IPS-15b (cell line): Measurements from ENCODE around the gene BLNK.

ENCODE experiments used
- H3K27me3 ChIP-seq: one replicate; pipeline ENCODE4 v1.6.1; 2013; ENCODE audit warnings: low read length; ENCODE audit not compliant: control insufficient read depth, insufficient read depth
- H3K36me3 ChIP-seq: one replicate; pipeline ENCODE4 v1.6.1; 2013; ENCODE audit warnings: low read length; ENCODE audit not compliant: control insufficient read depth, insufficient read depth
- H3K4me1 ChIP-seq: one replicate; pipeline ENCODE4 v1.6.1; 2013; ENCODE audit warnings: mild to moderate bottlenecking, low read length; ENCODE audit not compliant: control insufficient read depth, insufficient read depth
- H3K4me3 ChIP-seq: one replicate; pipeline ENCODE4 v1.5.1; 2013; ENCODE audit warnings: low read depth, low read length
- H3K9ac ChIP-seq: one replicate; pipeline ENCODE4 v1.6.1; 2013; ENCODE audit warnings: low read depth, mild to moderate bottlenecking, low read length
- H3K9me3 ChIP-seq: one replicate; pipeline ENCODE4 v1.6.1; 2013; ENCODE audit warnings: mild to moderate bottlenecking, low read length; ENCODE audit not compliant: control insufficient read depth, insufficient read depth

The BLNK gene

DNA sequence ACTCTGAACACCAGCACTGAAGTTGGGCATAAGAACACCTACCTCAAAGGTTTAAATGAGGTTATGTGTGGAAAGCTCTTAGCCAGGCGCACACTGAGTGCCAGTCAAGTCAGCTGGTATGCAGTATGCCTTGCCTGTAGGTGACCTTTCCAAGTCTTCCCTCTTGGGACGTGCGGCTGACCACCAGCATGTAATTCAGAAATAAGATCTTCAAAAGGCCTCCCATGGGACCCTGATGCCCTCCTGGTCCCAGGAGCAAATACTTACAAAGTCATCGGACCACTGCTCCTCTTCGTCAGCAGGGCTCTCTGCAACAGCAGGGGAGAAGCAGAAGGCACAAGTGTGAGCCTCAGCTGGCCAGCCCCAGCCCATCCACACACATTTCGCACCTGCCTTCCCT is 40.8 kb downstream of the BLNK start:
- Histone ChIP-seq H3K27me3 (no peaks in the 10 kb centered on the region), H3K9ac (no peak overlapping the region), H3K4me1 (peaks cover 3% of the 10 kb centered on the region), H3K36me3 (no peaks in the 10 kb centered on the region), H3K4me3 (no peak overlapping the region), H3K9me3 (no peaks in the 10 kb centered on the region)

DNA sequence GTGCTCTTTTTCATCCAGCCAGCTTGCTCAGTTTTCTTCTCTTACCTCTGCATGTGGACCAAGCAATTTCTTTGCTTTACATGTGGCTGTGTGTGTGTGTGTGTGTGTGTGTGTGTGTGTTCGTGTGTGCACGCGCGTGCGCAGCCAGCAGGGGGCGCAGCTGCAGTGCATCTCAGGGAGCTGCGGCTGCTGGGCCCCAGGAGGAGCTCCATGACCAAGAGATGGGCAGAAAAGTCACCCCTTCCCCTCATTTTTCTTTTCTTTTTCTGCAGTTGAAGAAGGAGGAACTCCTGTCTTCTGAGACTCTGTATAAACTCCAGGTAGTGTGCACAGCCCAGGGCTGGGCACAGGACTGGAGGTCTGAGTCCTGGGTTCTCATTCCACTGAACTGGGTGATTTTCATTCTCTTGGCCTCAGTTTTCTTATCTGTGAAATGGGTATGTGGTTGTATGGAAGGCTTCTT is 41.8 kb downstream of the BLNK start:
- H3K27me3 ChIP-seq: no peaks in the 10 kb centered on the region
- no peak overlapping the region for H3K9ac ChIP-seq
- H3K9me3 ChIP-seq: no peaks in the 10 kb centered on the region
- H3K4me3 ChIP-seq: no peak overlapping the region
- peaks cover 3% of the 10 kb centered on the region for H3K4me1 ChIP-seq
- no peaks in the 10 kb centered on the region for H3K36me3 ChIP-seq

DNA sequence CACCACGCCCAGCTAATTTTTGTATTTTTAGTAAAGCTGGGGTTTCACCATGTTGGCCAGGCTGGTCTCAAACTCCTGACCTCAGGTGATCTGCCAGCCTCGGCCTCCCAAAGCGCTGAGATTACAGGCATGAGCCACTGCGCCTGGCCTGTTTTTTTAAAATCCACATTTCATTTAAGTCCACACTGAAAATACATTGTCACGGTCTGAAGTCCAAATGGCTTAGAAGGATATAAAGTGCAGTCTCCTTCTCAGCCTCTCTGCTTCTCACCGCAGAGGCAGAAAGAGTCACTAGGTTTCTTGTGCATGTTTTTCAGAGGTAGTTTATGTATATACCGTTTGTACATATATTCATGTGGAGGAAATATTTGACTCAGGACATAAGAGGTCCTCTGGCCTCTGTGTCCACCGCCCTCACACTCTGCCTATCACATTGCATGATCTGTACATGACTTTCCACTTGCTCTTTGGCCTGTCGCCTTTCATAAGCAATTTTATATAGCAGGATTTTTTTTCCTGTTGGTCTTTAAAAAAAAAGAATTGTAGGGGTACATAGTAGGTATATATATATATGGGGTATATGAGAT is 42.9 kb downstream of the BLNK start:
- H3K36me3 ChIP-seq: no peaks in the 10 kb centered on the region

DNA sequence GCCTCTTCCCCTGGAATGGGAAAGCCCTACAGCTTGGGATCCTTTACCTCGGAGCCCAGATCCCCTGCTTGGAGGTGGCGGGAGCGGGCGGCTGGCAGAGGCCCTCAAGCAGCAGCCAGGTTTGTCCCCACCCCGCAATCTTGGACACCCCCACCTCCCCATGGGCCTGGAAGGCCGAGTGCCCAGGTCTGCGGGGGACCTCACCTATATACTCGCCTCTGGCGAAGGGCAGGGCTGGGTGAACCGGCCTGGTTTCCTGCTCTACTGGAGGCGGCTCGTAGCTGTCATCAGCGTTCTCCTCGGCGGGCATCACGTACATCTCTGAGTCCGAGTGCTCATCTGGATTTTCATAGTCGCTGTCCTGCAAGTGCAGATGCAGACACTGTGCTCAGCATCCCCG is 44.2 kb downstream of the BLNK start:
- Histone ChIP-seq H3K9me3 (no peaks in the 10 kb centered on the region), H3K36me3 (no peaks in the 10 kb centered on the region), H3K4me1 (peaks cover 12% of the 10 kb centered on the region), H3K9ac (no peak overlapping the region), H3K4me3 (no peak overlapping the region), H3K27me3 (no peaks in the 10 kb centered on the region)

More for the DNA sequence above, 42.9 kb downstream of the BLNK start:
- no peaks in the 10 kb centered on the region for H3K27me3 ChIP-seq
- no peaks in the 10 kb centered on the region for H3K9me3 ChIP-seq
- peaks cover 3% of the 10 kb centered on the region for H3K4me1 ChIP-seq
- no peak overlapping the region for H3K9ac ChIP-seq
- H3K4me3 ChIP-seq: no peak overlapping the region

DNA sequence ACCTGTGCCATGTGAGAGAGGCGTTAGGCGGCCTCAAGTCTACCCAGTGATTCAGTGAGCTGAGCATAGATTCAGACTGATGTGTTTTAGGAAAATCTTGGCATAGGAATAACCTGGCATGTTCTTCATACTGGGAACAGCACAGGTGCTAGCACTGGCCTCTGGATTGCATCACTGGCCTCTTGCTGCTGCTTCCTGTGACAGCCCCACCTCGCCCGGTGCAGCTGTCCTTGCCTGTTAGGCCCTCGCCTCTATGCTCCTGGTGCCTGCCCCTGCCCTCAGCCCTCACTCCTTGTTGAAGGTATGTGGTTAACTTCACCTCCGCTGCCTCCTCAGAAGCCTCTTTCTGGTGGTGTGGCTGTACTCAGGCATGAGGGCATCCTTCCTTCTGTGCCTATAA is 46.2 kb downstream of the BLNK start:
- Histone ChIP-seq H3K27me3 (no peaks in the 10 kb centered on the region), H3K9ac (no peak overlapping the region), H3K4me1 (peaks cover 16% of the 10 kb centered on the region), H3K36me3 (no peaks in the 10 kb centered on the region), H3K9me3 (no peaks in the 10 kb centered on the region), H3K4me3 (no peak overlapping the region)

DNA sequence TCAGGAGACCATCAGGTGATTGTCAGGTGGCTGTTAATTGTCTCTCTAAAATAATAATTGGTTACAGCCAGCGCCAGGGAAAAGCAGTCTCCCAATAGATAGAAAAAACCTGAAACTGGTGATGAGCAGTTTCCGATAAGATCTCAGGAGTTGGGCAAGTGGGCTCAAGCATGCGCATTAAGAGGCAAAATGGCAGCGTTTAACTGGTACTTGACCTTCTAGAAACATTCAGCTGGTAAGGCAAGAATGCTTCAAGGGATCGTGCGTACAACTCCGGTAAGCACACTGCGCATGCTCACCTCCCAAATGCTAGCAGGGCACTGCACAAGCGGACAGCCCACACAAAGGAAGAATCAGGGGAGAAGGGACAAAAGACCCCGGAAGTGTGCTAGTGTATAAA is 48.5 kb downstream of the BLNK start:
- H3K27me3 ChIP-seq: no peaks in the 10 kb centered on the region
- H3K9me3 ChIP-seq: no peaks in the 10 kb centered on the region
- H3K9ac ChIP-seq: no peak overlapping the region
- H3K4me1 ChIP-seq: peaks cover 13% of the 10 kb centered on the region
- no peak overlapping the region for H3K4me3 ChIP-seq
- no peaks in the 10 kb centered on the region for H3K36me3 ChIP-seq

DNA sequence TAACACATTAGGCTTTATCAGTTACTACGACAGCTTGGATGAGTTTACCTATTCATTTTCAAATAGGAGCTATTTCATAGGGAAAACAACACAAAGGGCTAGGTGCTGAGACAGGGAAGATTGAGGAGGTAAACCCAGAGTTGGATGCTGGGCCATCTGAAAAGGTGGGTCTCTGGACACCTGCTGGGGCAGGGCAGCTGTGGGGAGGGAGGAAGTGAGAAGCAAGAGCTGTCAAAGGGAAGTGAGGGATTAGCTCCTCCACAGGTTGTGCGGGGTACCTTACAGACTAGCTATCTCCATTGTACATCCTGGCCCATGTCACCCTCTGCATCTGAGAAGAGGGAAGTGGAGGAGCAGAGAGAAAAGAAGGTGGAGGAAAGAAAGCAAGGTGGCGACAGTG is 48.9 kb downstream of the BLNK start:
- Histone ChIP-seq H3K4me1 (peaks cover 13% of the 10 kb centered on the region), H3K27me3 (no peaks in the 10 kb centered on the region), H3K36me3 (no peaks in the 10 kb centered on the region), H3K9ac (no peak overlapping the region), H3K9me3 (no peaks in the 10 kb centered on the region), H3K4me3 (no peak overlapping the region)

DNA sequence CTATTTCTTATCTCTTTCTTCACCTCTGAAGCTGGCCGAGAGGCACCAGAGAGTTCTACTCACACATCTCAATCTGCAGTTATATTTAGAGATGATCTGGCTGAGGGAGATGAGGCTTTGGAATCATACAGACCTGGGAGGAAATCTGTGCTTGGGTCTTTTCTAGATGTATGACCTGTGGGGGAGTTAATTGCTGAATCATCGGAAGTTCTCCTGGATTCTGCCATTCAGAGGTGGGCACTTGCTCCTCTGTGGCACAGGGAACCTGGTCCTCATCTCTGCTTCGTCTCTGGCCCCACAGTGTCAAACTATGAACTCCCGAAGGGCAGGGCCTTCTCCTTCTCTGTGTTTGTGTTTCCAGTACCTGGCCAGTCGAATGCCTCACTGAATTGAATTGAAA is 52.5 kb downstream of the BLNK start:
- Histone ChIP-seq H3K9me3 (no peaks in the 10 kb centered on the region), H3K4me1 (peaks cover 13% of the 10 kb centered on the region), H3K4me3 (no peak overlapping the region), H3K9ac (no peak overlapping the region), H3K27me3 (no peaks in the 10 kb centered on the region), H3K36me3 (no peaks in the 10 kb centered on the region)

DNA sequence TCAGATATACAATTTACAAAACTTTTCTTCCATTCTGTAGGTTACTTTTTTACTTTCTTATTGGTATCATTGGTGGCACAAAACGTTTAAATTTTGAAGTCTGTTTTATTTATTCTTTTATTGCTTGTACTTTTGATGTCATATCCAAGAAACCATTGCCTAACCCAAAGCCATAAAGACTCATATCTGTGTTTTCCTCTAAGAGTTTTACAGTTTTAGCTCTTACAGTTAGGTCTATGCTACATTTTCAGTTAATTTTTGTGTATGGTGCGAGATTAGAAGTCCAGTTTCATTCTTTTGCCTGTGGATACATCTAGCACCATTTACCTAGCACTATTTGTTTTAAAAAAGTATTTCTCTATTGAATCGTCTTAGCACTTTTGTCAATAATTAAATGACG is 53.7 kb downstream of the BLNK start:
- Histone ChIP-seq H3K36me3 (no peaks in the 10 kb centered on the region), H3K9me3 (no peaks in the 10 kb centered on the region)

DNA sequence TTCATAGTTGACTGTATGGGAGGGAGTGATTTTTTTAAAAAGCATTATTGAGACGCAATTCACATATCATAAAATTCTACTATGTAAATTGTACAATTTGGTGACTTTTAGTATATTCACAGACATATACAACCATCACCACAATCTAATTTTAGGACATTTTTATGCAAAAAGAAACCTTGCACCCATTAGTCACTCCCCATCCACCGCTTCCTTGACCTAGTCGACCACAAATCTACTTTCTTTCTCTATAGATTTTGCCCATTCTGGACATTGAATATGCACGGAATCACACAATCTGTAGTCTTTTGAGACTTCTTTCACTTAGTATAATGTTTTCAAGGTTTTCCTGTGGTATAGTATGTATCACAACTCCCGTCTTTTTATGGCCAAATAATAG is 54.6 kb downstream of the BLNK start:
- H3K9ac ChIP-seq: no peak overlapping the region
- peaks cover 3% of the 10 kb centered on the region for H3K4me1 ChIP-seq
- no peaks in the 10 kb centered on the region for H3K36me3 ChIP-seq
- no peak overlapping the region for H3K4me3 ChIP-seq
- H3K27me3 ChIP-seq: no peaks in the 10 kb centered on the region
- H3K9me3 ChIP-seq: no peaks in the 10 kb centered on the region

More for the DNA sequence above, 53.7 kb downstream of the BLNK start:
- no peaks in the 10 kb centered on the region for H3K27me3 ChIP-seq
- H3K9ac ChIP-seq: no peak overlapping the region
- peaks cover 7% of the 10 kb centered on the region for H3K4me1 ChIP-seq
- no peak overlapping the region for H3K4me3 ChIP-seq

DNA sequence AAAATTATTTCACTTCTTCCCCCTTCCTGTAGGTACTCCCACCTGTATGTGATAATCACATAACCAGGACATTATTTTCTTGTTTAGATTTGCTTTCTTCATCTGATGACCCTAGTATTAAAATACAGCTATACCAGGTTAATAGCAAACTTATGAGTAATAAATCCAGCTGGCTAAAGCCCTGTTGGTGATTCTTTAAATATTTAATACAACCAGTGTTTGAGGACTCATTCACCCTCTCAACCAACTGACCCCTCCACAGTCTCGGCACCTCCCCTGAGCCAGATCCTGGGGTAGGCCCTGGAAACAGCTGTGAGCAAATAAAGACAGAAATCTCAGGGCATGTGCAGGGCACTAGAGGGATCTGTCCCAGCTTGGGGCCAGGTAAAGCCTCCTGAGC is 58.5 kb downstream of the BLNK start:
- no peaks in the 10 kb centered on the region for H3K4me1 ChIP-seq
- no peaks in the 10 kb centered on the region for H3K36me3 ChIP-seq
- H3K4me3 ChIP-seq: no peak overlapping the region
- no peaks in the 10 kb centered on the region for H3K9me3 ChIP-seq
- no peaks in the 10 kb centered on the region for H3K27me3 ChIP-seq
- H3K9ac ChIP-seq: no peak overlapping the region

DNA sequence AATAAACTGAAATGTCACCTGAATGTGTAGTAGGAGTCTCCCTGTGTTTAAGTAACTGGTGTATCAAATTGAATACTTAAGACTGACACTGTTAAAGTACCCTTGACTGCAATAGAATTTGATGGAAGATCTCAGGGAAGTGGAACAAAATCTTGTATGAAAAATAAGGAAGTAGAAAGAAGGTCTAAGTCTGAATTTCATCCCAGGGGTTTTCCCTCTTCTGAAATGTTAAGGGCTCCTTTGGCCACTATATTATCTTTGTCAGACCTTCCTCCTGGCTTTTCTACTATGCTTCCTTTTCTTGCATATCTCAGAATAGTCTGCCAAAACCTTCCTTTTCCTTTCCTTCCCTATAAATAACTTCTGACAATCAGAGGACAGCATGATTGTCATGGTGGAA is 59.6 kb downstream of the BLNK start:
- no peaks in the 10 kb centered on the region for H3K36me3 ChIP-seq
- no peak overlapping the region for H3K4me3 ChIP-seq
- no peaks in the 10 kb centered on the region for H3K4me1 ChIP-seq
- H3K9ac ChIP-seq: no peak overlapping the region
- no peaks in the 10 kb centered on the region for H3K9me3 ChIP-seq
- no peaks in the 10 kb centered on the region for H3K27me3 ChIP-seq
